HG03354 (cell line): ENCODE results near the gene ATP6V1B1.

Source experiments
- ATAC-seq: cut with Tn5 transposase; IDR thresholded peaks from one replicate; pipeline ENCODE4 v1.9.1; 2021; ENCODE audit warnings: mild to moderate bottlenecking; ENCODE audit not compliant: unreplicated experiment, poor library complexity, severe bottlenecking

The ATP6V1B1 gene

GRCh38 chr2:70922235-70923234, 13.2 kb upstream of the ATP6V1B1 start:
- no peak for ATAC-seq

DNA sequence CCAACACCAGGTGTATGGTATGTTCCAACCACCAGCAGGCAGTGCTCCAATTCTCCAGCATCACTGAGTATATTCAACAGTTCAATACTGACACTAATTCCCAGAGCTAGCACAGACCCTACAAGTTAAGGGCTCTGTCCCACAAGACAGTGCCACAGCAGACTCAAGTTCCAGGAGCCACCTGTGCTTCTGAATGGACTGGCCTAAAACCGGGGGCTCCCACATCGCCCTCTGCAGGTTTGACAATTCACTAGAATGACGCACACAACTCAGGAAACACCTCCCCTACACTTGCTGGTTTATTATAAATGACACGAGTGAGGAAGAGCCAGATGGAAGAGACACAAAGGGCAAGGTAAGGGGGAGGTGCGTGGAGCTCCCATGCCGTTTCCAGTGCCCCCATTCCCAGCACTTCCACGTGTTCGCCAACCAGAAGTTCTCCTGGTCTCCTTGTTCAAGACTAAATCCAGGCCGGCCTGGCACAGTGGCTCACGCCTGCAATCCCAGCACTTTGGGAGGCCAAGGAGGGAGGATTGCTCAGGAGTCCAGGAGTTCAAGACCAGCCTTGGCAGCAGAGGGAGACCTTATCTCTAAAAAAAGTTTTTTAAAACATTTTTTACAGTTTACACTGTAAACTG, 12.2 kb upstream of the ATP6V1B1 start:
- no peak for ATAC-seq

DNA sequence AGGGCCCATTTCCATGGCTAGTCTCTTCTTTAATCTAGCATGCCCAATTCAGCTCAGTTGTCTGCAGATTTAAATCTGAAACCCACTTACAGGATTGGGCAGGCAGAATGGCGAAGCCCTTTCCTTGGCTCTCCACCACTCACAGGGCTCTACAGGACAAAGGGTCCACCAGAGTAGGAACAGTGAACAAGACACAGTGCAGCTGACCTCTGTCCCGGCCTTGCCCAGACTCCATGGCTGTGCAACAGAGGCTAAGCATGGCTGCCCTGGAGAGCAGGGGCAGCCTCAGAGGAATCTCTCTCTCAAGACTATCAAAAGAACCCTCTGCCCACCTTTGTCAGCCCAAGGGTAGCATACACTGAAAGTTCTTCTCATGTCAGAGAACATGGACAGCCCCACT, 9.7 kb upstream of the ATP6V1B1 start:
- ATAC-seq = no peak

DNA sequence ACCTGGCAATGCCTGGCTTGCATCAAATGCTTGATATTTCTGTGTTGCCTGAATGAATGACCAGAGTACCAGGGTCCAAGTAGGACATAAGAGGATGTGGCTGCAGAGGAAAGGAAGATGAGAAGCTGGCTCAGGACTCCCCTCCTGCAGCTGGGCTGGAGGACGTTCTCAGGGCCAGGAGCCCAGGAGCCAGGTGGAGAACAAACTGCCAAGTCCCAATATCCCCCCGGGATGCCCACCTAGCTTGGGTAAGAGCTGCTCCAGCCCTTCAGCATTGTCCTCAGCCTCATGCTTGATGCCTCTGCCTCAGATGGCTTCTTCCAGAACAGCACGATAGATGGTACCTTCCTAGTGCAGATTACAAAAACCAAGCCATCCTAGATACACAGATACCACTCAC, 8.6 kb upstream of the ATP6V1B1 start:
- ATAC-seq = no peak

- no peak for ATAC-seq
These were observed 8.1 kb upstream of the ATP6V1B1 start for GRCh38 chr2:70927641-70928040.

DNA sequence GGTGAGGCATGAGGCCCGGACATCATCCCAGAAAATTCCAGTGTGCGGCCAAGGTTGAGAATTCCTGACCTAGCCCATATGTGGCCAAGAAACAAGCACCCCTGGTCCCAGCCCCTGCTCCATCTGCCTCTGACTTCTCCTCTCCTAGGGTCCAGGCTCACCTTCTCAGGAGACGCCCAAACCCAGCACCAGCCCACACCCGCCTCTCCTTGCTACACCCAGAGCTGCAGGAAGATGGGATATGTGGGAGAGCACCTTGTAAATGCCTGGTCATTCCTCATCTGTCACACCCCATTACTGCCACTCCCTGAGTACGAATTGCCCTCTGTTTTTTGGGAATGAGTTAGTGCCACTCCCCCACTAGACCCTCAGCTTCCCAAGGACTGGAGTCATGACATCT, 7.3 kb upstream of the ATP6V1B1 start:
- ATAC-seq = no peak

GRCh38 chr2:70930371-70931329, 5.0 kb upstream of the ATP6V1B1 start:
- no peak for ATAC-seq

DNA sequence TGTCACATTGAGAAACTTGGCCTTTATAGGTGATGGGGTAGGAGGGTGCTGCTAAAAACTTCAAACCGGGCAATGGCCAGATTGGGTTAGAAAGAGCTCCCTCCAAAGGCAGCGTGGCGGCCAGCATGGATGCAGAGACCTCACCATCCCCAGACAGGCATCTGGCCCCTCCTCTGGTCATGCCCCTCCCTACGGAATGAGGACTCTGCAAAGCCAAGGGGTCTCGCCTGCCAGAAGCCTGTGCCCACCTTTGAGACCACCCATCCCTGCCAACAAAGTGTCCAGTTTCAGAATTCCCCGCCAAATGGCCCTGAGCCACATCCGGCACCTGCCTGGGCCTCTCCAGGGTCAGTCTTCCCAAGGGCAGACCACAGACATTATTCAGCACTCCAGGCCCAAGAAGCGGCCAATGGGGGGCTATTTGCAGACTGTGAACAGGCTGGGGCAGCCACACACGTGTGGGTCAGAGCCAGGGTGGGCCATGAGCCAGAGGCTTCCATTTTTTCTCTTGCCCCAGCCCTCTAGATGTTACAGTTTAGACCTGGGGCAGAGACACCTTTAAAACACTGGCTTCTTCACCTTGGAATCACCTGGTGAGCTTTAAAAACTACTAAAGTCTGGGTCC, 4.2 kb upstream of the ATP6V1B1 start:
- no peak for ATAC-seq

DNA sequence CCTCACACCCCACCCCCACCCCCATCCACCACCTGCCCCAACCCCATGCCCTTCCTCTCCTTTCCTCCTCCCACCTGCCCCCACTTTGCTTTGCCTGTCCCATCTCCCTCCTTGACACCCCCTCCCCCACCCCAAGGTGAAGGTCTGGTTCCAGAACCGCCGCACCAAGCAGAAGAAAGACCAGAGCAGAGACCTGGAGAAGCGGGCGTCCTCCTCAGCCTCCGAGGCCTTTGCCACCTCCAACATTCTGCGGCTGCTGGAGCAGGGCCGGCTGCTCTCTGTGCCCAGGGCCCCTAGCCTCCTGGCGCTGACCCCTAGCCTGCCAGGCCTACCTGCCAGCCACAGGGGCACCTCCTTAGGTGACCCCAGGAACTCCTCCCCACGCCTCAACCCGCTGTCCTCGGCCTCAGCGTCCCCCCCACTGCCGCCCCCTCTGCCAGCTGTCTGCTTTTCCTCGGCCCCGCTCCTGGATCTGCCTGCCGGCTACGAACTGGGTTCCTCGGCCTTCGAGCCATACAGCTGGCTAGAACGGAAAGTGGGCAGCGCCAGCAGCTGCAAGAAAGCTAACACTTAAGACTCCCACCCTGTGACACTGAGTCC, 3.0 kb upstream of the ATP6V1B1 start:
- no peak for ATAC-seq

GRCh38 chr2:70934981-70935380, 719 bp upstream of the ATP6V1B1 start:
- ATAC-seq = no peak

- ATAC-seq = no peak
These were observed 672 bp downstream of the ATP6V1B1 start for GRCh38 chr2:70936165-70936978.

GRCh38 chr2:70936979-70937811, 1.5 kb downstream of the ATP6V1B1 start:
- no peak for ATAC-seq

DNA sequence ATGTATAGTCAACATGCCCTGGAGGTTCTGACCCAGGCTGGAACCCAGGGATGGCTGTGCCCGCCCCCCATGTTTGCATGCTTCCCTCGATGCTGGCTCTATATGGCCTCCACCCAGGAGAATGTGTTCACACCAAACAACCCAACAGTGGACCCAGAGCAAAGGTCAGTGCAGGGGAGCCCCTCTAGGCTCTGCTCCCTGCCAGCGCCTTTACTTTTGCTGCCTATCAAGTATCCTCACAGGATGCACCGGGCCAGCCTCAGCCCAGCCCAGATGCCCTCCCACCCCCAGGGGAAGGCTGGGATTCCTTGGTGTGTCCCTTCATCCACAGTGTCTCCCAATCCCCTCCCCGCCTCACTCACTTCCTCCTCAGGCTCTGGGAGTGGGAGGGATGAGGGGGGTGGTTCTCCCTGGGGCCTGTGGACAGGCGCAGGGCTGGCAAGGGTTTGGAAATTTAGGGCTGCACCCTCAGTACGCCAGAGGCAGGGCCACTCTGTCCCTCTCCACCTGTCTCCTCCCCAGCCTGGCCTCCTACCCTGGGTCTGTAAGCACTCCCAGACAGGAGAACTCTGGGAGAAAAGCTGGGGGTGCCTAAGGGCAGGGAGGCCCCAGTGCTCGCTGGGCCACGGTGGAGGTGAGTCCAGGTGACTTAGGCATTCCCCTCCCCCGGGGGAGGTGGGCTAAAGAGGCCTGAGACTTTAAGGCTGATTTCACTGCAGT, 2.3 kb downstream of the ATP6V1B1 start:
- ATAC-seq = no peak

DNA sequence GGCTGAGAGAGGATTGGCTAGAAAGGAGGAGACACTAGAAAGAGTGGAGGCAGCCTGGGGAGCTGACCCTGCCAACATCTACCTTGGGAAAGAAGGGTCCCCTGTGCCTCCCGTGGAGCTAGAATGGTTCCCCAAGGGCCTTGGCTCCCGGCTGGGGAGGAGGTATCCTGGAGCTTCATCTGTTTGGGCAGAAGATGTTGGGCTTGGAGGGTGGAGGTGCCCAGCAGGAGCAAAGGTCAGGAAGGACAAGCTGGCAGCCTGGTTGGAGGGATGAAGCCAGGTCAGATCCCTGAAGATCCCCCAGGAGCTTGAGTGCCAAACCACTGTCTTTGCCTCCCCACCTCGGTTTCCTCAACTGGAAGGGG, 2.9 kb downstream of the ATP6V1B1 start:
- no peak for ATAC-seq

DNA sequence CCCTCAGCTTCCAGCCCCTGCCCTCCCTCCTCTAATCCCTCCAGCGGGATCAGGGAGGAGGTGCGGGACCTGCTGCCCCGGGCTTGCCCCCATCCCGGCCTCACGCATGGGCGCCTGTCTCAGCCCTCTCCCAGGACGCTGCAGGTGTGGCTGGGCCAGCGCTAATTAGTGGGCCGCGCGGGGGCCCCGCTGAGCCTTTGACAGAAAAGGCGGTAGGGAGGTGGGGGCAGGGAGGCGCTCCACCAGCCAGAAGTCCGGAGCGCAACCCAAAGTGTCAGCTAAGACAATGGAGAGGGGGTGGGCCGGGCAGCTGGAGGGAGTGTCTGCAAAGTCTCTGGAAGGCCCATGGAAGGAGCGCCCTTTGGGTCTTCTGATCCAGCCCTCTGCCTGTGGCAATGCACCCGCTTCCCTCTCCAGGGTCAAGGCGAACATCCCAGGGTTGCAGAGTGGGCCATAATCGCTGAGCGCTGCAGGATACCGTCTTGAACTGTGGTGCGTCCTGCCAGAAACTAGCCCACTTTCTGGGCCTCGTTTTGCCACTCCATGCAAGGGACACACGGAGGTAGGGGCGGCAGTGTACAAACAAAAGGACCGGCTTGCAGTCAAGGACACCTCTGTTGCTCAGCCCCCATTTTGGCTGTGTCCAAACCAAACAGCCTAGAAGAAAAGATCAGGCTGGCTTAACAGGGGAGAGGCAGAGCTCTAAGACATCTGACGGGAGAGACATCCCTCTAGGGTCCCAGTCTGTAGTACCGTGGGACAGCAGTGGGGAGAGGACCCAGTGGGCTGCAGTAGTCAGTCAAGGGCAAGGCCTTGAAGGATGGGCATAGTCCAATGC, 3.5 kb downstream of the ATP6V1B1 start:
- no peak for ATAC-seq
